OCI-M2 (cell line): ENCODE measurements around the gene CLCNKA.
"Not testable (repeated sequence)": the region's sequence is repeated elsewhere in the genome, so short reads cannot be mapped to it uniquely, and the experiment has no call there.

Experiments used
- DNase-seq: peaks from one replicate; lab custom pipeline; 2025; ENCODE audit not compliant: unreplicated experiment; lab: John Stamatoyannopoulos, UW

CLCNKA gene

GRCh38 chr1:16061989-16062686 is 40.3 kb downstream of the CLCNKA start:
- DNase-seq, result not testable (repeated sequence)

GRCh38 chr1:16062687-16063075 is 40.8 kb downstream of the CLCNKA start:
- DNase-seq, result not testable (repeated sequence)

- DNase-seq, result no peak
Measured at GRCh38 chr1:16063226-16063829, 41.5 kb downstream of the CLCNKA start.

GRCh38 chr1:16063921-16064320 is 42.1 kb downstream of the CLCNKA start:
- no peak for DNase-seq

- DNase-seq, result no peak
Measured at GRCh38 chr1:16064536-16065268, 42.9 kb downstream of the CLCNKA start.

- no peak for DNase-seq
Measured at GRCh38 chr1:16065269-16065576, 43.4 kb downstream of the CLCNKA start.

GRCh38 chr1:16066245-16066644 is 44.4 kb downstream of the CLCNKA start:
- no peak for DNase-seq

GRCh38 chr1:16067127-16067768 is 45.4 kb downstream of the CLCNKA start:
- DNase-seq, result no peak

GRCh38 chr1:16067933-16068332 is 46.1 kb downstream of the CLCNKA start:
- no peak for DNase-seq

GRCh38 chr1:16068356-16069270 is 46.8 kb downstream of the CLCNKA start:
- DNase-seq, result no peak

GRCh38 chr1:16070640-16071355 is 49.0 kb downstream of the CLCNKA start:
- DNase-seq, result no peak

- DNase-seq, result no peak
Measured at GRCh38 chr1:16071614-16072013, 49.8 kb downstream of the CLCNKA start.

GRCh38 chr1:16072095-16072494 is 50.3 kb downstream of the CLCNKA start:
- no peak for DNase-seq

- DNase-seq, result no peak
Measured at GRCh38 chr1:16072616-16073484, 51.0 kb downstream of the CLCNKA start.

GRCh38 chr1:16073490-16074119 is 51.8 kb downstream of the CLCNKA start, which contains the start of gene FAM131C:
Gene FAM131C, minus strand, starts transcription at chr1:16073651. Its CDS starts 209 bp downstream, at chr1:16073442.
- no peak for DNase-seq

- DNase-seq, result no peak
Measured at GRCh38 chr1:16074217-16074616, 52.4 kb downstream of the CLCNKA start.

GRCh38 chr1:16075337-16076030 is 53.6 kb downstream of the CLCNKA start:
- DNase-seq, result no peak
